HUES48 (cell line): Measurements from ENCODE around the gene CLSTN2.
A peak's percentile ranks its signal among the peaks of the same experiment; 100 is the strongest.

Source experiments
- H3K27ac ChIP-seq: one replicate; pipeline ENCODE4 v1.7.0; 2013; ENCODE audit warnings: low read depth, low read length, inconsistent platforms
- H3K27me3 ChIP-seq: 2 replicates; pipeline ENCODE4 v1.6.1; 2013; ENCODE audit warnings: mild to moderate bottlenecking, low read length; ENCODE audit not compliant: control insufficient read depth, insufficient read depth
- H3K36me3 ChIP-seq: 2 replicates; pipeline ENCODE4 v1.6.1; 2013; ENCODE audit warnings: low read length; ENCODE audit not compliant: control insufficient read depth, insufficient read depth
- H3K4me1 ChIP-seq: 2 replicates; pipeline ENCODE4 v1.6.1; 2013; ENCODE audit warnings: mild to moderate bottlenecking, low read length; ENCODE audit not compliant: control insufficient read depth, insufficient read depth
- H3K4me3 ChIP-seq: 2 replicates; pipeline ENCODE4 v1.5.1; 2013; ENCODE audit warnings: mild to moderate bottlenecking, low read depth, low read length
- H3K9ac ChIP-seq: 2 replicates; pipeline ENCODE4 v1.6.1; 2013; ENCODE audit warnings: mild to moderate bottlenecking, low read depth, low read length, moderate library complexity
- H3K9me3 ChIP-seq: 2 replicates; pipeline ENCODE4 v1.6.1; 2013; ENCODE audit warnings: low read length; ENCODE audit not compliant: control insufficient read depth, insufficient read depth

CLSTN2 gene

GRCh38 chr3:140311428-140311827 is 376.4 kb downstream of the CLSTN2 start:
- peaks cover 8% of the 10 kb centered on the region; the same call in 1 of the 2 replicates for H3K4me1 ChIP-seq
- H3K9me3 ChIP-seq: no peaks in the 10 kb centered on the region
- H3K27ac ChIP-seq: no peak overlapping the region
- H3K27me3 ChIP-seq: no peaks in the 10 kb centered on the region
- no peak overlapping the region for H3K4me3 ChIP-seq
- no peak overlapping the region for H3K9ac ChIP-seq
- no peaks in the 10 kb centered on the region for H3K36me3 ChIP-seq

GRCh38 chr3:140315955-140316354 is 381.0 kb downstream of the CLSTN2 start:
- Histone ChIP-seq H3K27me3 (no peaks in the 10 kb centered on the region), H3K9ac (no peak overlapping the region), H3K9me3 (no peaks in the 10 kb centered on the region), H3K4me1 (peaks cover 8% of the 10 kb centered on the region; the same call in 1 of the 2 replicates), H3K4me3 (no peak overlapping the region), H3K27ac (no peak overlapping the region), H3K36me3 (no peaks in the 10 kb centered on the region)

GRCh38 chr3:140316466-140316865 is 381.5 kb downstream of the CLSTN2 start:
- Histone ChIP-seq H3K27ac (no peak overlapping the region), H3K36me3 (no peaks in the 10 kb centered on the region), H3K27me3 (no peaks in the 10 kb centered on the region), H3K9ac (no peak overlapping the region), H3K9me3 (no peaks in the 10 kb centered on the region), H3K4me1 (peaks cover 8% of the 10 kb centered on the region; the same call in 1 of the 2 replicates), H3K4me3 (no peak overlapping the region)

- Histone ChIP-seq H3K36me3 (no peaks in the 10 kb centered on the region), H3K27ac (no peak overlapping the region), H3K9ac (no peak overlapping the region), H3K27me3 (no peaks in the 10 kb centered on the region), H3K4me3 (no peak overlapping the region), H3K4me1 (peaks cover 8% of the 10 kb centered on the region; the same call in 1 of the 2 replicates), H3K9me3 (no peaks in the 10 kb centered on the region)
These were observed 381.9 kb downstream of the CLSTN2 start for GRCh38 chr3:140316868-140317400.

- Histone ChIP-seq H3K9ac (no peak overlapping the region), H3K27ac (no peak overlapping the region), H3K4me3 (no peak overlapping the region), H3K4me1 (peaks cover 8% of the 10 kb centered on the region; the same call in 1 of the 2 replicates), H3K36me3 (no peaks in the 10 kb centered on the region), H3K27me3 (no peaks in the 10 kb centered on the region), H3K9me3 (no peaks in the 10 kb centered on the region)
These were observed 384.8 kb downstream of the CLSTN2 start for GRCh38 chr3:140319739-140320138.

GRCh38 chr3:140323561-140323960 is 388.6 kb downstream of the CLSTN2 start:
- Histone ChIP-seq H3K9me3 (no peaks in the 10 kb centered on the region), H3K9ac (no peak overlapping the region), H3K27me3 (no peaks in the 10 kb centered on the region), H3K4me1 (no peaks in the 10 kb centered on the region), H3K4me3 (no peak overlapping the region), H3K36me3 (no peaks in the 10 kb centered on the region), H3K27ac (no peak overlapping the region)

GRCh38 chr3:140332131-140332530 is 397.1 kb downstream of the CLSTN2 start:
- H3K9me3 ChIP-seq: no peaks in the 10 kb centered on the region
- no peak overlapping the region for H3K27ac ChIP-seq
- H3K4me1 ChIP-seq: peaks cover 10% of the 10 kb centered on the region; the same call in 1 of the 2 replicates
- H3K27me3 ChIP-seq: no peaks in the 10 kb centered on the region
- H3K36me3 ChIP-seq: no peaks in the 10 kb centered on the region
- H3K9ac ChIP-seq: no peak overlapping the region
- no peak overlapping the region for H3K4me3 ChIP-seq

GRCh38 chr3:140334132-140334929 is 399.3 kb downstream of the CLSTN2 start:
- Histone ChIP-seq H3K4me3 (no peak overlapping the region), H3K4me1 (peaks cover 10% of the 10 kb centered on the region; the same call in 1 of the 2 replicates), H3K9ac (no peak overlapping the region), H3K27me3 (no peaks in the 10 kb centered on the region), H3K27ac (no peak overlapping the region), H3K9me3 (no peaks in the 10 kb centered on the region), H3K36me3 (no peaks in the 10 kb centered on the region)

GRCh38 chr3:140336465-140336864 is 401.5 kb downstream of the CLSTN2 start:
- Histone ChIP-seq H3K27me3 (no peaks in the 10 kb centered on the region), H3K36me3 (no peaks in the 10 kb centered on the region), H3K9me3 (no peaks in the 10 kb centered on the region), H3K4me1 (peaks cover 20% of the 10 kb centered on the region), H3K27ac (no peak overlapping the region), H3K9ac (no peak overlapping the region), H3K4me3 (no peak overlapping the region)

- no peaks in the 10 kb centered on the region for H3K9me3 ChIP-seq
- peaks cover 23% of the 10 kb centered on the region for H3K4me1 ChIP-seq
- H3K27me3 ChIP-seq: no peaks in the 10 kb centered on the region
- no peaks in the 10 kb centered on the region for H3K36me3 ChIP-seq
- H3K9ac ChIP-seq: no peak overlapping the region
- H3K27ac ChIP-seq: no peak overlapping the region
- no peak overlapping the region for H3K4me3 ChIP-seq
These were observed 403.9 kb downstream of the CLSTN2 start for GRCh38 chr3:140338916-140339315.

- Histone ChIP-seq H3K4me3 (no peak overlapping the region), H3K9me3 (no peaks in the 10 kb centered on the region), H3K36me3 (no peaks in the 10 kb centered on the region), H3K27me3 (no peaks in the 10 kb centered on the region), H3K9ac (no peak overlapping the region), H3K27ac (peak overlapping the region; percentile 69), H3K4me1 (peaks cover 23% of the 10 kb centered on the region)
These were observed 406.2 kb downstream of the CLSTN2 start for GRCh38 chr3:140341203-140341602.
